SK-N-SH treated with all-trans-retinoic acid at 6 μM for 48 hours (cell line): Measurements from ENCODE around the gene SRMS.

Experiments
- ATAC-seq: fragments of 200-7000 bp; cut with Tn5 transposase; 3 replicates; pipeline ENCODE4 v1.9.1; 2020; ENCODE audit warnings: mild to moderate bottlenecking, moderate library complexity
- ARNTL ChIP-seq: fragments of 450-650 bp; formaldehyde crosslinking; IDR thresholded peaks from 2 replicates; pipeline ENCODE4 v1.5.0; 2020; ENCODE audit warnings: low read depth, mild to moderate bottlenecking, moderate library complexity, borderline replicate concordance
- BACH2 ChIP-seq: fragments of 250-450 bp; sonication (Bioruptor Pico); IDR thresholded peaks from 2 replicates; pipeline ENCODE4 v1.9.0; 2021; ENCODE audit warnings: mild to moderate bottlenecking, borderline replicate concordance
- CSDC2 ChIP-seq: fragments of 250-450 bp; sonication (Bioruptor Pico); IDR thresholded peaks from 2 replicates; pipeline ENCODE4 v1.5.0; 2020; ENCODE audit warnings: mild to moderate bottlenecking, moderate library complexity
- CSRNP3 ChIP-seq: fragments of 250-450 bp; sonication (Bioruptor Pico); IDR thresholded peaks from 2 replicates; pipeline ENCODE4 v1.5.1; 2021; ENCODE audit warnings: mild to moderate bottlenecking, moderate library complexity
- ESRRG ChIP-seq: fragments of 250-450 bp; sonication (Bioruptor Pico); IDR thresholded peaks from 2 replicates; pipeline ENCODE4 v1.6.1; 2021; ENCODE audit warnings: mild to moderate bottlenecking
- GLIS3 ChIP-seq: fragments of 250-450 bp; sonication (Bioruptor Pico); IDR thresholded peaks from 2 replicates; pipeline ENCODE4 v1.5.0; 2020; ENCODE audit warnings: mild to moderate bottlenecking, moderate library complexity
- ISL1 ChIP-seq: fragments of 250-450 bp; sonication (Bioruptor Pico); IDR thresholded peaks from 2 replicates; pipeline ENCODE4 v2.1.2; 2022; ENCODE audit warnings: mild to moderate bottlenecking, moderate library complexity
- OSR1 ChIP-seq: fragments of 250-450 bp; sonication (Bioruptor Pico); IDR thresholded peaks from 2 replicates; pipeline ENCODE4 v1.8.0; 2022; ENCODE audit warnings: moderate library complexity, mild to moderate bottlenecking, inconsistent platforms
- PATZ1 ChIP-seq: fragments of 250-450 bp; sonication (Bioruptor Pico); IDR thresholded peaks from 2 replicates; pipeline ENCODE4 v1.8.0; 2020; ENCODE audit warnings: mild to moderate bottlenecking, moderate library complexity, borderline replicate concordance
- POU6F1 ChIP-seq: fragments of 250-450 bp; sonication (Bioruptor Pico); IDR thresholded peaks from 2 replicates; pipeline ENCODE4 v1.8.0; 2021; ENCODE audit warnings: low read depth, mild to moderate bottlenecking, moderate library complexity, borderline replicate concordance
- RARB ChIP-seq: fragments of 250-450 bp; sonication (Bioruptor Pico); IDR thresholded peaks from 2 replicates; pipeline ENCODE4 v1.8.0; 2021; ENCODE audit warnings: mild to moderate bottlenecking, moderate library complexity
- SNAI2 ChIP-seq: fragments of 250-450 bp; sonication (Bioruptor Pico); IDR thresholded peaks from 2 replicates; pipeline ENCODE4 v1.5.0; 2020; ENCODE audit warnings: mild to moderate bottlenecking, moderate library complexity
- TCF4 ChIP-seq: fragments of 250-450 bp; sonication (Bioruptor Pico); IDR thresholded peaks from 2 replicates; pipeline ENCODE4 v1.8.0; 2021; ENCODE audit warnings: mild to moderate bottlenecking, moderate library complexity, borderline replicate concordance
- TOX ChIP-seq: fragments of 250-450 bp; sonication (Bioruptor Pico); IDR thresholded peaks from 2 replicates; pipeline ENCODE4 v1.8.0; 2021; ENCODE audit warnings: mild to moderate bottlenecking, moderate library complexity, borderline replicate concordance
- ZC3H10 ChIP-seq: fragments of 250-450 bp; sonication (Bioruptor Pico); IDR thresholded peaks from 2 replicates; pipeline ENCODE4 v1.5.1; 2021; ENCODE audit warnings: mild to moderate bottlenecking, moderate library complexity
- ZFP3 ChIP-seq: fragments of 250-450 bp; sonication (Bioruptor Pico); IDR thresholded peaks from 2 replicates; pipeline ENCODE4 v1.5.0; 2020; ENCODE audit warnings: mild to moderate bottlenecking, moderate library complexity
- ZFP30 ChIP-seq: fragments of 450-650 bp; formaldehyde crosslinking; IDR thresholded peaks from 2 replicates; pipeline ENCODE4 v1.5.0; 2022; ENCODE audit warnings: mild to moderate bottlenecking, moderate library complexity
- ZNF565 ChIP-seq: fragments of 450-650 bp; formaldehyde crosslinking; conservative IDR thresholded peaks from 2 replicates; pipeline ENCODE4 v1.5.0; 2020; ENCODE audit warnings: low read depth, mild to moderate bottlenecking, moderate library complexity
- ZNF8 ChIP-seq: fragments of 450-650 bp; formaldehyde crosslinking; IDR thresholded peaks from 2 replicates; pipeline ENCODE4 v1.5.0; 2020; ENCODE audit warnings: mild to moderate bottlenecking, moderate library complexity

Gene SRMS

GRCh38 chr20:63568170-63568981, 20.8 kb upstream of the SRMS start:
- no peak for TF ChIP-seq OSR1
- no peak for TF ChIP-seq ISL1 (CRISPR knock-in tag)
- TF ChIP-seq, all 23 proteins: peak for 0
- ATAC-seq: no peak

GRCh38 chr20:63567386-63568169, 20.0 kb upstream of the SRMS start:
- ATAC-seq: no peak

GRCh38 chr20:63567136-63567385, 19.5 kb upstream of the SRMS start:
- no peak for ATAC-seq
- TF ChIP-seq ZFP3 (CRISPR knock-in tag) (no peak), PATZ1 (CRISPR knock-in tag) (no peak), CSDC2 (CRISPR knock-in tag) (no peak), BACH2 (CRISPR knock-in tag) (no peak), ARNTL (CRISPR knock-in tag) (no peak), TOX (CRISPR knock-in tag) (no peak), CSRNP3 (no peak), ZNF8 (CRISPR knock-in tag) (no peak), GLIS3 (CRISPR knock-in tag) (no peak)

More at GRCh38 chr20:63567386-63568169, 20.0 kb upstream of the SRMS start:
- no peak for TF ChIP-seq CSDC2 (CRISPR knock-in tag)

- no peak for ATAC-seq
- TF ChIP-seq ZNF565 (CRISPR knock-in tag): no peak
- no peak for TF ChIP-seq TCF4 (CRISPR knock-in tag)
- no peak for TF ChIP-seq SNAI2 (CRISPR knock-in tag)
- TF ChIP-seq CSDC2 (CRISPR knock-in tag): no peak
- TF ChIP-seq BACH2 (CRISPR knock-in tag): no peak
- TF ChIP-seq TOX (CRISPR knock-in tag): no peak
- TF ChIP-seq OSR1: no peak
- no peak for TF ChIP-seq ZC3H10 (CRISPR knock-in tag)
- TF ChIP-seq POU6F1: no peak
- no peak for TF ChIP-seq ESRRG (CRISPR knock-in tag)
- no peak for TF ChIP-seq ZFP3 (CRISPR knock-in tag)
- TF ChIP-seq ZFP30: no peak
- TF ChIP-seq CSRNP3: no peak
- TF ChIP-seq RARB (CRISPR knock-in tag): no peak
- no peak for TF ChIP-seq ISL1 (CRISPR knock-in tag)
- TF ChIP-seq ARNTL (CRISPR knock-in tag): no peak
- TF ChIP-seq PATZ1 (CRISPR knock-in tag): no peak
These were observed 19.0 kb upstream of the SRMS start for GRCh38 chr20:63566395-63567135.
